HAP-1 (cell line): Measurements from ENCODE around the gene SORBS2.
A peak's percentile ranks its signal among the peaks of the same experiment; 100 is the strongest.

Source experiments
- DNase-seq, 2 experiments: peaks; one replicate each; pipeline ENCODE4 v3.0.0-alpha.2; 2016 to 2020; ENCODE audit warnings: low spot score in 2 of 2
- H3K27me3 ChIP-seq: fragments of 250-450 bp; sonication (Bioruptor Pico); 2 replicates; pipeline ENCODE4 v1.5.1; 2020; ENCODE audit warnings: low read depth, mild to moderate bottlenecking, moderate library complexity
- H3K36me3 ChIP-seq: fragments of 250-450 bp; sonication (Bioruptor Pico); replicated peaks from 2 replicates; pipeline ENCODE4 v1.5.1; 2020; ENCODE audit warnings: mild to moderate bottlenecking
- H3K4me1 ChIP-seq: fragments of 250-450 bp; sonication (Bioruptor Pico); 2 replicates; pipeline ENCODE4 v1.5.1; 2020; ENCODE audit warnings: mild to moderate bottlenecking
- H3K4me3 ChIP-seq: fragments of 250-450 bp; sonication (Bioruptor Pico); 2 replicates; pipeline ENCODE4 v1.5.1; 2020; ENCODE audit warnings: mild to moderate bottlenecking, moderate library complexity
- H3K9me3 ChIP-seq: fragments of 250-450 bp; sonication (Bioruptor Pico); 2 replicates; pipeline ENCODE4 v1.5.1; 2020; ENCODE audit warnings: mild to moderate bottlenecking, moderate library complexity
- in situ Hi-C: fragments of 300-500 bp; cut with MboI; formaldehyde crosslinking; loops from 3 replicates; pipeline ENCODE4 v1.14.3; 2020; ENCODE audit warnings: low sequenced_read_pairs, inconsistent platforms, mixed read lengths

SORBS2 gene

DNA sequence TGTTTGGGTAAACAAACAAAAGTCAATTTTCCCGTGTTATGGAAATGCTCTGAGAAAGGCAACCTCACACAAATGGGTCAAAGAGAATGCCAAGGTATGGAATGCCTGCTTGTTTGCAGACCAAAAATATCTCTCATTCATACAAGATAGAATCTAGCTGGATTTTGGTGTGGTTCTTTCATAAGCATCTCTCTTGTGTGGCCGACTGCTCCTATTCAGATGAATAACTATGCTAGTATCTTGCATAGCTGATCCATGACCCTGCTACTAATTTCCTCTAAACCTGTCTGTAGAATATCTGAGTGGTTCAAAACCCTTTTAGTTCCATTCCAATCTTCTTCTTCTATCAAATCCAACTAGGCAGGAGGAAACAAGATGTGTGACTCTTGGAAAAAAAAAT, 28.2 kb upstream of the SORBS2 start:
- no peaks in the 10 kb centered on the region for H3K27me3 ChIP-seq
- no peaks in the 10 kb centered on the region for H3K36me3 ChIP-seq
- no peak overlapping the region for H3K4me3 ChIP-seq
- no peak for DNase-seq
- H3K4me1 ChIP-seq: peaks cover 36% of the 10 kb centered on the region
- H3K9me3 ChIP-seq: no peaks in the 10 kb centered on the region
- in situ Hi-C loops: no loop called here

DNA sequence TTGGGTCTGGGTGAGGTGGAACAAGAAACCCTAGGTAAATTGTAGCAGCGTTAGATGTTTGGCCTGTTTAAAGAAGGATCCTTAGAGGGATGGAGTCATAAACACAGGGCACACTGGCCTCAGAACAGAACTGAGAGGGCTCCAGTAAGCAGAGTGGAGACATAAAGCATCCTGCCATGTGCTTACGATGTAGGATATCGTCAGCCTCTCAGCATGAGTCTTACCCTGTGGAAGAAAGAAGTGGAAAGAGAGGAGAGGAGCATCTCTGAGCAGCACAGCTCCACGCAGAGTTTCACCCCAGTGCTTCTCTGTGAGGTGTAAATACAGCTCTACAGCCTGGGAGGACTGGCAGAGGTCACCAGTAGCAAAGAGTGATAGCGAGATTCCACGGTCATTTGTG, 27.8 kb upstream of the SORBS2 start:
- no peaks in the 10 kb centered on the region for H3K9me3 ChIP-seq
- no peak overlapping the region for H3K4me3 ChIP-seq
- DNase-seq: no peak
- in situ Hi-C loops: no loop called here
- H3K36me3 ChIP-seq: no peaks in the 10 kb centered on the region
- no peaks in the 10 kb centered on the region for H3K27me3 ChIP-seq
- H3K4me1 ChIP-seq: peaks cover 36% of the 10 kb centered on the region

DNA sequence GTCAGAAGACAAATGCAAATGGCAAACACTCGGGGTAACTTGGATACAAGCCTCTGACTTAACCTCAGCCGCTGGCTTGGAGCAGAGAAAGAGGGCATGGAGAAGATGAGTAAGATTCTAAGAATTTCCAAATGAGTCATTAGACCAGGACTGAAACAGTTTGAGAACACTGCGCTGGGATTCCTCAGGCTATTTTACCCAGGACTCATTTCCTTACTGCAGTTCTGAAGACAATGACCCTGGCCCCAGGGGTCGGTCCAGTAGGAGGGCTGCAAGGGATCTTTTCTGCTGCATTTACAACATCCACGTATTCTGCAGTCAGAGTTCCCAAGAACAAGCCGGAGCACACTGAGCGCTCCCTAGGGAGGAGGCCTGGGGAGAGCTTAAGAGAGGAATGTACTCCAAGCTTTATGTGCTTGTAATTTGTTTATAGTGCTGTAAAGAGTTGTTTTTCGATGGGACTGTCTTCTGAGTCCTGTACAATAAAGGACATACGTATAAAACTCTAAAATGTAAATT, 27.3 kb upstream of the SORBS2 start:
- no peaks in the 10 kb centered on the region for H3K27me3 ChIP-seq
- H3K36me3 ChIP-seq: no peaks in the 10 kb centered on the region
- DNase-seq: peak; percentile 73 to 74
- H3K4me1 ChIP-seq: peaks cover 36% of the 10 kb centered on the region
- in situ Hi-C loops: no loop called here
- H3K4me3 ChIP-seq: no peak overlapping the region
- no peaks in the 10 kb centered on the region for H3K9me3 ChIP-seq

DNA sequence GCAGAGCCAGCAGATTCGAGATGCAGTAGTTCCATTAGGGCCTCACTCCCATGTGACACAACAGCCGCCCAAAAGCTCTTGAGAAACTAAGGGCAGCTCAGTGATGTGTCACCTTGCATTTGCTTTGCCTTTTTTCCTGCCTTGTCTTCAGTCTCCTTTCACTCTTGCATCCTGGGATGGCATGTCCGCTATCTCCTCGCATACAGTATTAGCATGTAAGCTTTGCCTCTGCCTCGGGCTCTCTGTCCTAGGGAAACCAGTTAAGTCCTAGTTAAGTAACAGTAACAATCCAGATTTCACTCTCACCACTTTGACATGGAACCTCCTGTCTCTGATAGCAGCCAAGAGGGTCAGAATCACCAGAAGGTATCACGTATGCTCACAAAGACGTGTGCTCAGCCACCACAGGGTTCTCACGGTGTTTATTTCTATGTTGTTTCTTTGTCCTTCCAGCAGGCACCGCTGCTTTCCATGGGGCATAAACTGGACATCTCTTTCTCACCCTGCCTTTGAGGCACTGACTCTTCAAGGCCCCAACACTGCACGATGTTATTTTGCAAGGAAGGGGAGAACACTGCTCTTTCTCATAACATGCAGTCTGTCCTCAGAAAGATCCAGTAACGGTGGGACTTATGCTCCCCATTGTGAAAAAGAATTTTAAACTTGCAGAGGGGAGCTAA, 26.7 kb upstream of the SORBS2 start:
- no peak overlapping the region for H3K4me3 ChIP-seq
- H3K27me3 ChIP-seq: no peaks in the 10 kb centered on the region
- in situ Hi-C loops: no loop called here
- no peak for DNase-seq
- H3K4me1 ChIP-seq: peaks cover 36% of the 10 kb centered on the region
- H3K9me3 ChIP-seq: no peaks in the 10 kb centered on the region
- no peaks in the 10 kb centered on the region for H3K36me3 ChIP-seq

DNA sequence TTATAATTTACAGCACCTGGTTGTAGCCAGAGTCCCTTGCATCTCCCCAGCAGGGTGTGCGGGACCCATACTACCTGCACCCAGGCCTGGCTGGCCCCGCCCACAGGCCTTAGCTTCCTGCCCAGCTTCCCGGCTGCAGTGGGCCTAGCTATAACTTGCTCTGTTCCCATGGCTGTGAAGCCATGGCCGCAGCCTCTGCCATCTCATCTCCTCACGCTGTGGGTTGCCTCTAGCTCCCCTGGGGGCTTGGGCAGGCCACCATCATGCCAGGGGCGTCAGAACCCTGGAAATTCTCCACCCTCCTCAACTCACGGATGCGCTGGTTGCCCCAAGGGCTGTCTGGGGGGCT, 26.1 kb upstream of the SORBS2 start:
- Histone ChIP-seq H3K4me1 (peaks cover 36% of the 10 kb centered on the region), H3K27me3 (no peaks in the 10 kb centered on the region), H3K4me3 (no peak overlapping the region), H3K9me3 (no peaks in the 10 kb centered on the region), H3K36me3 (no peaks in the 10 kb centered on the region)
- in situ Hi-C loops: no loop called here
- DNase-seq: peak in 1 of 2 experiments; percentile 52

DNA sequence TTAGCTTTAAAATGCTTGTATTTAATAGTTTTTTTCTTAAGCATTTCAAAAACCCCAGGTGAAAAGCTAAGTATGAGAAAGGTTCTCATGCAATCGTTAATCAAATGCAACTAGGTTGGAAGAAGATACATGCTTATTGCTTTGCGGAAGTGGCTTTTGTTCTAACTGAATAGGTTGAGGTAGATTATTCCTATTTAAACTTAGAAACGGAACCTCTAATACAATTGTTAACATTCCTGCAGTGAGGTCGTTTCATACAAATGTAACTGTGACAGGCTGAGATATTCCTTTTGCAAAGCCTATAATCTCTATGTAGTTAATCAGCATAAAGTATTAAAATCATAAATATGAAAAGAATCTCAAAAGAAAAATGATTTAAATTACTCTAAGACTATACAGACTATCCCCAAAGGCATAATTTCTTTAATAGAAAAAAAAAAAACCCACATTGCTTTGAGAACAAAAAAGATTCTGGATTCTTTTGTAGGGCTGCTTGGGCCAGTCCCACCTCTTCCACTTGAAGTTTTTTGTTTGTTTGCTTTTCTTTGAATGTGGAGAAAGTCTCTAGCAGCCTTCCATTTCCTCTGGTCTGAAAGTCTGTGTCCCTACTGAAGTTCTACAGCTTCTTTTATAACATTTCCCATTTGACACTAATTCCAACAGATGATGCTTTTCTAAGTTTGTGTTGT, 25.6 kb upstream of the SORBS2 start:
- in situ Hi-C loops: no loop called here
- peak in 1 of 2 experiments; percentile 44 for DNase-seq
- Histone ChIP-seq H3K4me1 (peaks cover 36% of the 10 kb centered on the region), H3K36me3 (no peaks in the 10 kb centered on the region), H3K9me3 (no peaks in the 10 kb centered on the region), H3K4me3 (no peak overlapping the region), H3K27me3 (no peaks in the 10 kb centered on the region)

DNA sequence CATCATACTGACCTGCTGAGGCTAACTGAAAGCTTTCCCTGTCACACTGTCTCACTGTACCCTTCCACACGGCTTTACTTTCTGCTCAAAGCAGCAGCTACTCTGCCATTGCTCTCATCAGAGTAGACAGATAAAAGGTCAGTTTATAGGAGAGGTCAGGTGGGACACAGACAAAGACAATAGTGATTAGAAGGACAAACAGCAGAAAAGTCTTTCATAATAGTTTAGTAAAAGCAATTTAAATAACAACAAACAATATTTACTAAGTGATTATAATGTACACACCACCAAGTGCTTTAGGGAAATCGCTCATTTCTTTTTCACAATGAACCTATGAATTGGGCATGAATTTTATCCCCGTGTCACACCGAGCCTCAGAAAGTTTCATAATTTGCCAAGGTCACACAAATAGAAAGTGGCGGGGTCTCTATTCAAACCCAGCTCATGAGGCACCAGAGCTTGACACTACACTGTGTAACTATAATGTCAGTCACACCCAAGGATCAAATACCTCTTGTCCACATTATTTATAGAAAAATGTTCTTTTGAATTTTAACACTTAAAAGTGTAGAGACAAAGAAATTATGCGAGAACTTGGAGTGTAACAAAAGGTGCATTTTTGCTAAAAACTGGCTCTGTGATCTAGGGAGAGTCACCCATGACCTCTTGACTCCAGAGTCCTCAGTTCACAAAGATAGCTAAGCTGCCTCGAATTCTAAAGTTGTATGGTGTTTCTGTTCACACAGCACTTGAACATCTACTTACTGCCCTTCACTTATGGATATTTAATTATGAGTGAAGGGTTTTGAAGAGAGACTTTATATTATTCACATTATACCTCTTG, 24.5 kb upstream of the SORBS2 start:
- Histone ChIP-seq H3K36me3 (no peaks in the 10 kb centered on the region), H3K27me3 (no peaks in the 10 kb centered on the region), H3K4me1 (peaks cover 36% of the 10 kb centered on the region), H3K4me3 (no peak overlapping the region), H3K9me3 (no peaks in the 10 kb centered on the region)
- in situ Hi-C loops: no loop called here
- peak; percentile 18 to 31 for DNase-seq

DNA sequence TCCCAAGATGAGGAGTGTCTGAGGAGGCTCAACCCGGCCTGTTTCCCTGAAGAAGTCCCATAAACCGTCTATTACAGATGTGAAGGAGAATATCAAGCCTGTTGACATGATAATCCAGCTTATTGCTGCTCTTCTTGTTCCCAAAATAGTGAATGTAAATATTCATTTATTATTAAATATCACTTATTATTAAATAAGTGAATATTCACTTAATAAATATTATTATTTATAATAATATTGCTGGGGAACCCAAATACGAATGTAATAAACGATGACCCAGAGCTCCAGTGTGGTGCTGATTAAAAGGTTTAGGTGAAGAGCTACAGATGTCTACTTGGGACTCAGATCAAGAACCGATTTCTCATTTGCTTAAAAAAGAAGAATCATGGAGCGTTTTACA, 23.8 kb upstream of the SORBS2 start:
- Histone ChIP-seq H3K27me3 (no peaks in the 10 kb centered on the region), H3K4me1 (peaks cover 36% of the 10 kb centered on the region), H3K36me3 (no peaks in the 10 kb centered on the region), H3K9me3 (no peaks in the 10 kb centered on the region), H3K4me3 (no peak overlapping the region)
- in situ Hi-C loops: no loop called here
- DNase-seq: no peak

DNA sequence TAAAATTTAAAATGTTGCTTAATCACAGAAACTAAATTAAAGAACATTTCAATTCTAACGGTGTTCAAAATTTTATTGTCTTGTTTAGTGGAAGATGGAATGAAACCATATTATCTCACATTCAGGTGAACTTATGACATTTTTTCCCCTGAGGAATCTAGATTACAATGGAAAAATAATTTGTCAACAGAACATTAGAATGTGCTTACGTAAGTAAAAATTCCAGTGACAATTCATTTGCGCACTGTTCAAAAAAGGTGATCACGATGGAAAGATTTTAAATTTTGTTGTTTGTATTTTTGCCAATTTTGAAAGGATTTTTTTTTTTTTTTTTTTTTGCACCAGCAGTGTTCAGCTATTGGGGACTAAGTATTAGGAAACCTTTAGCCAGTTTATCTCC, 23.3 kb upstream of the SORBS2 start:
- in situ Hi-C loops: no loop called here
- Histone ChIP-seq H3K9me3 (no peaks in the 10 kb centered on the region), H3K4me1 (peaks cover 36% of the 10 kb centered on the region), H3K36me3 (no peaks in the 10 kb centered on the region), H3K27me3 (no peaks in the 10 kb centered on the region), H3K4me3 (no peak overlapping the region)
- DNase-seq: no peak

DNA sequence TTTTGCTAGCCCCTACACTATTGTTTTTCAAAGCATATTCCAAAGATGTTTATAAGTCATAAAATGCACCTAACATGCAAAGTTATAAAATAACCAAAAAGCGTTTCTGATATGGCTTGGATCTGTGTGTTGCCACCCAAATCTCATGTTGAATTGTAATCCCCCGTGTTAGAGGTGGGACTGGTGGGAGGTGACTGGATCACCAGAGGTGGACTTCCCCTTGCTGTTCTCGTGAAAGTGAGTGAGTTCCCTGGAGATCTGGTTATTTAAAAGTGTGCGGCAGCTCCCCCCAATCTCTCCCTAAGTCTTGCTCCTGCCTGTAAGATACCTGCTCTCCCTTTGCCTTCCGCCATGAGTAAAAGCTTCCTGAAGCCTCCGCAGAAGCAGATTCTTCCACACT, 22.8 kb upstream of the SORBS2 start:
- H3K4me3 ChIP-seq: no peak overlapping the region
- no peak for DNase-seq
- no peaks in the 10 kb centered on the region for H3K9me3 ChIP-seq
- in situ Hi-C loops: no loop called here
- H3K27me3 ChIP-seq: no peaks in the 10 kb centered on the region
- H3K36me3 ChIP-seq: no peaks in the 10 kb centered on the region
- H3K4me1 ChIP-seq: peaks cover 36% of the 10 kb centered on the region

DNA sequence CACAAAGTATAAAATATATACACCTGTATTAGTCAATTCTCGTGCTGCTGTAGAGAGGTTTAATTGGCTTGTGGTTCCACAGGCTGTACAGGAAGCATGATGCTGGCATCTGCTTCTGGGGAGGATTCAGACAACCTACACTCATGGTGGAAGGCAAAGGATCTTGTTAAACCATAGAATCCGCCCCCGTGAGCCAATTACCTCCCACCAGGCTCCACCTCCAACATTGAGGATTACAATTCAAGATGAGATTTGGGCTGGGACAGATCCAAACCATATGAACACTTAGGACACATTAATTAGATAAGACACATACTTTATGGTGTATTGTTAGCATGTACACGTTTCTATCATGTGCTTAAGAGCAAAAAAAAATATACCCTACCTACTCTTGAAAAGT, 22.1 kb upstream of the SORBS2 start:
- H3K9me3 ChIP-seq: no peaks in the 10 kb centered on the region
- in situ Hi-C loops: no loop called here
- no peak for DNase-seq
- H3K4me1 ChIP-seq: peaks cover 29% of the 10 kb centered on the region
- no peaks in the 10 kb centered on the region for H3K36me3 ChIP-seq
- no peak overlapping the region for H3K4me3 ChIP-seq
- H3K27me3 ChIP-seq: no peaks in the 10 kb centered on the region

DNA sequence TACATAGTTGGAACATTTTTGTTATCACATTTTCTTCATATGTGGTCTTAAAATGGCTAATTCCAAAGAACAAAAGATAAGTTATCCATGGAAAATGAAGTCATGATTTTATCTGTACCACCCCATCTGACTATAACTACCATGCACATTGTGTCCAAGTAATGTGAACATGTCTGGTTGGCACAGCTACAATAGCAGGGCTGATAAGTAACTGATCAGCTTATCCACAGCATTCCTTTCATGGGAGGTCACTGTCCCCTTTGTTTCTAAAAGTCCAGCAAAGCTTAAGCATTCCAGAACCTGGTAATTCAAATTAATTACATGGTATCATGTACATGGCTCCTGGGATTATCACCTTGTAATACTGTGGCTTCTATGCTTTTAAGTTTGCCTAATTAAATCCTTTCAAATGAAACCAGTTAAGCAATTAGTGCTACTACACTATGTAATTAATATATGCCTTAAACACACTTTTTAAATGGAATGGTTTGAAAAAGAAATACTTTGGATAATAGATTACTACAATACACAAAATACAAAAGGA, 21.1 kb upstream of the SORBS2 start:
- DNase-seq: no peak
- H3K4me1 ChIP-seq: peaks cover 19% of the 10 kb centered on the region
- H3K36me3 ChIP-seq: no peaks in the 10 kb centered on the region
- H3K9me3 ChIP-seq: no peaks in the 10 kb centered on the region
- no peak overlapping the region for H3K4me3 ChIP-seq
- H3K27me3 ChIP-seq: no peaks in the 10 kb centered on the region
- in situ Hi-C loops: no loop called here

DNA sequence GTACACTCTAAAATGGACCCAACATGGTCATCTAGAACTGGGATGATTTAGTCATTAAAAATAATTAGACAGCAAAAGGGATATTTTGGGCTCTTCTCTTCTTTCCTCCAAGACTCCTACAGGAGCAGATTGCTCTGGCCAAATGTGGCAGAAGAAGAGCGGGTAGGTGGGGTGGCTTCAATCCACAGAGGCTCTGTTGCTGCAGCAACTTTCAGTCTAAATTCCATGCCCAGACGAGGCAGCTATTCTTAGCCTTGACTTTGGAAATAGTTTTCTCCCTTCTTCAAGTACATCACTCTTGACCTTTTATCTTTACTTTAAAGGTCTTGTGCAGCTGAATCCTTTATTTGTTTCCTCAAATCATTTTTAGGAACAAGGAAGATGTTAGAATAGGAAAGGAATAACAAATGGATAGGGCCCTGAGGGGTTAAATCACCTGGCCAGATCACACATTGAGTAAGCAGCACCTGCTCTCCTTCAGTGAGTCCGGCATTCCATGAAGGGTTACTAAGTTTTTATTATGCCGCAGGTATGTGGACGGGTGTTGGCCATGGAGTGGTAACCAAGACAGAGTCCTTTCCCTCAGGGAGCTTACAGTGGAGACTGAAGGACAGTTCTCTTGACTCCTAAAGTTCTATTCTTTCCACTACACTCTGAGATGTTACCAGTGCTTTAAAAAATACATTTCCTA, 19.3 kb upstream of the SORBS2 start:
- no peaks in the 10 kb centered on the region for H3K27me3 ChIP-seq
- peaks cover under 1% of the 10 kb centered on the region for H3K4me1 ChIP-seq
- H3K36me3 ChIP-seq: no peaks in the 10 kb centered on the region
- no peak overlapping the region for H3K4me3 ChIP-seq
- H3K9me3 ChIP-seq: no peaks in the 10 kb centered on the region
- no peak for DNase-seq
- in situ Hi-C loops: no loop called here
